NCI-H510A treated with DMSO at 0.1 percent for 48 hours (cell line): Measurements from ENCODE around the gene HOXA4.

ENCODE experiments used
- DNase-seq: peaks from one replicate; lab custom pipeline; 2025; lab: John Stamatoyannopoulos, UW

The HOXA4 gene

DNA sequence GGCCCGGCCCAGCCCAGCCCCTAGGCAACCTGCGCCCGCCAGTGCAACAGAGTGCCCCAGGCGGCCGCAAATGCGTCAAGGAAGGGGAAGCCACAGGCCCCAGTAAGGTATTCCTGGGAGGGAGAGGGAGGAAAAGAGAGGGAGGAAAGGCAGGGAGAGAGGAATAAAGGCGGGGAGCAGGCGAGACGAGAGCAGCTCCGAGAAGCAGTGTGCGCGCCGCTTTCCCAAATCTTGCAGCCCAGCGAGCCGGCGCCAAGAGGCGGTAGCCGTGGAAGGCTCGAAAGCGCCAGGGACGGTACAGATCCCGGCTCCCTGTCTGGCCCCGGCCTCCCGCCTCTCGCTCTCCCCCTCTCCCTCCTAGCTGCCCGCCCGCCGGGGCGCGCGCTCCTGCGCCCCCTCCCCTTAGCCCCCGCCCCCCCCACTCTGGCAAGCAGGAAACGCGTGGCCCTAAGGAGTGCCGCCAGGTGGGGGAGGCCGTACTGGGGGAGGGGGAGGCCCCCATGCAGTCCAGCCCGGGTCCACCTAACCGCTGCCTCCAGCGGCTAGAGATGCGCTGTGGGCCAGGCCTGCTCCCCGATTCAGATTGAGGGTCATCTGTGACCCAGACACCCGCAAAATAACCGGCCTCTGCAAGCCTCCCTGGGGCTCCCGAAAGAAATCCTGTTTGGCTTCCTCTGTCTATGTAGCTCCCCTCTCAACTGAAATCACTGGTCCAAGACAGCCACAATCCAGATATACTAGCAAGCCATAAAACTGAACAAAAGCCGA is 39.3 kb upstream of the HOXA4 start:
- DNase-seq: peak; percentile 87

DNA sequence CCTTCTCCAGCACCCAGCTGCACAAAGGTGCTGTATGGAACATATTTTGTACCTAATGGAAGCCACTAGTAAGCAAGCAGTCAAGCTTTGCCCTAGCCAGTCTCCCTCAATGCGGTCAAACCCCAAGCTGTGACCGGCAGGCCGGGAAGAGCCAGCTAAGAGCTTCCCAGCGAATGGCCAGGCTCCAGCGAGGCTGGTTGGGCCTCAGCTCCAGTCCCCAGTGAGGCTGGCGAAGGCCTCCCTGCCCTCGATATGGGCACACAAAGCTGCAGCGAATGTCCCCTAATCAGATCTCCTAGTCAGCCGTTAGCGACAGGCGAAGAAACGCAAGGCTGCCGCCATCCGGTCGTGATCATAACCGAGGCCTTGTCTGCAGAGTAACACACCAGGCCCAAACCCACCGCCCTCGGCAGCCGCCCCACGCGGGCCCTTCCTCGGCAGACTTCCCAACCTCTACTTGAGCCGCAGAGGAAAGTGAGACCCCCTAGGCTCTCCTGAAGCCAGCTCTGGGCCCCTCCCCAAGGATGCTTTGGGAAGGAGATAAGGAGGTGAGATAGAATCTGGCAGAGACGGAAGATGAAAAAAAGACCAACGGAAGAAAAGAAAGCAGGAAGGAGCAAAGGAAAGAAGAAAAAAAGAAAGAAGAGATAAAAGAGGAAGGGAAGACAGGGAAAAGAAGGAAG is 37.8 kb upstream of the HOXA4 start:
- DNase-seq: peak; percentile 72

- DNase-seq: no peak
Observed at GRCh38 chr7:27167916-27168264, 37.3 kb upstream of the HOXA4 start.

GRCh38 chr7:27166531-27167505 is 36.3 kb upstream of the HOXA4 start:
- DNase-seq: peak; percentile 76

DNA sequence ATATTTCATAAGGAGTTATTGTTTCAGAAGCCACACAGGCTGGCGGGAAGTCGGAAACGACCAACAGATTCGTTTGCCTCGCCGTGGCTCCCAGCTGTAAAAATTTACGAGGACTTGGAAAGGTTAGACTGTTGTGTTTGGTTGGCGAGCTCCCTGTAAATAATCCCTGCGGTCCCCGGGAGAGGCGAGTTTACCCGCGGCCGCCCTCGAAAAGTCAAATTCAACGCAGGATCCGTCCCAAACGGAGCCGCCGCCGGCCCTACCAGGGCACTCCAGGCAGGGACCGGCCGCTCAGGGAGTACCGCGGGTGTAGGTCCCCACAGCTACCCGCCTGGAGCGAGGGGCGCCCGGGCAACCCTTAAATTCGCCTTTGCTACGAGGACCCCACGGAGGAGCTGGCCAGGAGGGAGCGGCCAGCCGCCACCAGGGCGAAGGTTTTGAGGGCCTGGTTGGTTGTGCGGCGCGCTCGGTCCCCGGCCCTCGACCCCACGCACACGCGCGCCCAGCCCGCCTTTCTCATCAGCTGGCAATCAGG is 35.5 kb upstream of the HOXA4 start:
- no peak for DNase-seq

- DNase-seq: peak; percentile 92
Observed at GRCh38 chr7:27165089-27165995, 34.8 kb upstream of the HOXA4 start, which contains the start of gene HOXA9. TSS of gene HOXA9 (minus strand) at chr7:27165537. CDS start at chr7:27165457, 80 bp downstream.

DNA sequence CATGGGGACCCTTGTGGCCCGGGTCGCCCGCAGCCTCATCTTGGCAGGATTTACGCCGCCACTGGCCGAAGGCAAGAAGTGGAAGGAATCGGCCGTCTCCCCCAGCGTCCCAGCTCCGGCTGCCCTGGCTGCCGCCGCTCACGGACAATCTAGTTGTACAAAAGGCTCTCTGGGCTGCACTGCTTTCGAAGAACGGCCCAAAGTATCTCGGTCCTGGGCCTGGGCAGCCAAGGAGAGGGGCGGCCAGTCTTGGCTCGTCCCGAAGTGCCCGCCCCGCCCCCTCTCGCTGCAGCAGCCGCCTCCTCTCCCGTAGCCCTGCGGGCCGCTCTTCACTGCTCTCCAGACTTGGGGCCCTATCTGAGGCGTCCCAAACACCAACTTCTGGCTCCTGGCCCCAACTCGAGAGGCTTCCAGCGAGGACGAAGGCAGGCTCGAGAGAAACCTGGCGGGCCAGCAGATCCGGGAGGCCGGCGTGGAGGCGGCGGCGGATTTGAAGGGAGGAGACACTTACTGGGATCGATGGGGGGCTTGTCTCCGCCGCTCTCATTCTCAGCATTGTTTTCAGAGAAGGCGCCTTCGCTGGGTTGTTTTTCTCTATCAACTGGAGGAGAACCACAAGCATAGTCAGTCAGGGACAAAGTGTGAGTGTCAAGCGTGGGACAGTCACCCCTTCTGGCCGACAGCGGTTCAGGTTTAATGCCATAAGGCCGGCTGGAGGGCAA is 34.0 kb upstream of the HOXA4 start:
- DNase-seq: peak; percentile 38

GRCh38 chr7:27164045-27164366 is 33.4 kb upstream of the HOXA4 start:
- DNase-seq: no peak

- peak; percentile 48 for DNase-seq
Observed at GRCh38 chr7:27163288-27164044, 32.9 kb upstream of the HOXA4 start.

DNA sequence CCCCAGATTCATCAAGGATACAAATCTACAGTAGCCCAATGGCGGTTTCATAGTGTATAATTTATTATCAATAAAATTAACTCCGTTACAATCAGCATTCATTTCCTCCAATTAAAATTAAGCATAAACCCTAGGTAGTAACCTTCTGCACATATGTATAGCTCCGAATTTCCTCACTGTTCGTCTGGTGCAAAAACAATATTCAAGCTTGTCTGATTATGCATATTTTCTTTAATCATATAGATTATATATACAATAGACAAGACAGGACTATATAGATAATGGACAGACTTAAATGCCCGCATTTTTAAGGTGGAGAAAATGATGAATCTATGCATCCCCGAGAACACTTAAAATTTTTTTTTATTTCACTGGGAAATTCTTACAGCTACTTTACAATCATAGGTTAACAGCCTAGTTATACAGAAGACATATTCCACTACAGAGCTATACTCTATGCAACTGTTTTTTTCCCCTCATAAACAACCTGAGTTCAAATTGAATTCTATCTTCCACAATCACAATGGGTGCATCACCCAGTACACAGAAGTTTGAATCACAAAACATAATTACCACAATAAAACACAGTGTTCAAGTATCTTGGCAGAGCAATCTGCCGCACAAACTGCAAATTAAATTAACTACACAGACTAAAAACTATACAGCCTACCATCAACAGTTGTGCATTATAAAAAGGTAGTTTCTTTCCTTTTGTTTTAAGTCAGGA is 32.2 kb upstream of the HOXA4 start:
- DNase-seq: peak; percentile 59

- peak; percentile 59 for DNase-seq
Observed at GRCh38 chr7:27161721-27162560, 31.4 kb upstream of the HOXA4 start.

GRCh38 chr7:27161214-27161720 is 30.7 kb upstream of the HOXA4 start:
- DNase-seq: peak; percentile 64

DNA sequence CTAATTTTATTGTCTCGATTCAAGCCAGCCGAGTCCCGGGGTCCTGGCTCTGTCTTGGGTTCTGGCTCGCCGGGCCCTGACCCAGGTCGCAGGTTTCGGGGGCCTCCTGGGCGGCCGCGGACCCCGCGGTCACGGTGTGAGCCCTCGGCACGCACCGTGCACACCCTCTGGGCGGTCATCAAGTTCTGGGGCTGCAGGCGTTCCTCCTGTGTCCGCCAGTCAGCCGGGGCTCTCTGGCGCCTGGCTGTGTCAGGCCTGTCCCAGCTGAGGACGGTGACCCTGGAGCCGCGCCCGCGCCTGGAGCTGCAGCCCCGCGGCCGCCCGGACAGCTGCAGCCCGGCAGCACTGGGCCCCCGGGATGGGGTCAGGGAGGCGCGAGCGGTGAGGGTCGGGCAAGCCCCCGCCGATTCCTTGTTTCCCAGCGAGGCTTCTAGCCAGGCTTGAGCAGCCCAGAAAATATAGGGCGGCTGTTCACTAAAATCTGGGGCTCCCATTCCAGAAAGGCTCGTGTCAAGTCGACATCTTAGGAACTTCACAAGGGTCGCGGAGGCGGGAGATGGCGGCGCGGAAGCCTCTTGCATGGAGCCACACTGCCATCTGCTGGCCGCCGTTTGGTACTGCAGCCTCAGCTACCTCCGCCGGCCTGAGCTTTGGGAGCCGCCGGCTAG is 30.1 kb upstream of the HOXA4 start:
- peak; percentile 90 for DNase-seq

- no peak for DNase-seq
Observed at GRCh38 chr7:27160145-27160545, 29.6 kb upstream of the HOXA4 start.

- peak; percentile 51 for DNase-seq
Observed at GRCh38 chr7:27159266-27160144, 28.9 kb upstream of the HOXA4 start.
